ENCODE data around the gene ABHD8. TPM values are rescaled to one million over a fixed set of nuclear protein-coding genes. Genes with fewer than 3 reads are reported as not detected.
A peak's percentile ranks its signal among the peaks of the same experiment; 100 is the strongest.

The ABHD8 gene
- total RNA-seq, 1 donor from 2014 or later: 12.2 TPM

- intact Hi-C loops (cut with DNase I): no loop called here
- DNase-seq (no peak), ATAC-seq (ENCODE audit: poor library complexity) (no peak)
Observed at GRCh38 chr19:17256130-17256529, 47.1 kb downstream of the ABHD8 start.

GRCh38 chr19:17255150-17255621, 48.0 kb downstream of the ABHD8 start:
- intact Hi-C loops (cut with DNase I): no loop called here
- DNase-seq: no peak
- ATAC-seq (ENCODE audit: poor library complexity): no peak

GRCh38 chr19:17254636-17255035, 48.6 kb downstream of the ABHD8 start:
- intact Hi-C loops (cut with DNase I): no loop called here
- DNase-seq (no peak), ATAC-seq (ENCODE audit: poor library complexity) (no peak)

- intact Hi-C loops (cut with DNase I): no loop called here
- DNase-seq (no peak), ATAC-seq (ENCODE audit: poor library complexity) (no peak)
Observed at GRCh38 chr19:17249887-17250548, 53.2 kb downstream of the ABHD8 start.

- no peak for ATAC-seq (ENCODE audit: poor library complexity)
- intact Hi-C loops (cut with DNase I): no loop called here
- DNase-seq: no peak
Observed at GRCh38 chr19:17248011-17248776, 55.0 kb downstream of the ABHD8 start.

- ATAC-seq (ENCODE audit: poor library complexity): peak; percentile 0
- intact Hi-C loops (cut with DNase I): no loop called here
- no peak for DNase-seq
Observed at GRCh38 chr19:17246681-17247425, 56.4 kb downstream of the ABHD8 start.

GRCh38 chr19:17245535-17245984, 57.7 kb downstream of the ABHD8 start, which contains the start of gene NR2F6:
Gene NR2F6 (minus strand): TSS chr19:17245919. CDS start chr19:17245220, 699 bp downstream.
- ATAC-seq (ENCODE audit: poor library complexity) (no peak), DNase-seq (no peak)
- intact Hi-C loops (cut with DNase I): no loop called here

- intact Hi-C loops (cut with DNase I): no loop called here
- peak; percentile 67 for DNase-seq
- no peak for ATAC-seq (ENCODE audit: poor library complexity)
Observed at GRCh38 chr19:17244618-17245534, 58.3 kb downstream of the ABHD8 start.

GRCh38 chr19:17243830-17244617, 59.2 kb downstream of the ABHD8 start:
- DNase-seq (peak; percentile 80), ATAC-seq (ENCODE audit: poor library complexity) (peak; percentile 32)
- intact Hi-C loops (cut with DNase I): no loop called here

- intact Hi-C loops (cut with DNase I): no loop called here
- ATAC-seq (ENCODE audit: poor library complexity) (no peak), DNase-seq (no peak)
Observed at GRCh38 chr19:17243211-17243829, 59.9 kb downstream of the ABHD8 start.

- no peak for ATAC-seq (ENCODE audit: poor library complexity)
- intact Hi-C loops (cut with DNase I): no loop called here
- DNase-seq: no peak
Observed at GRCh38 chr19:17242431-17243208, 60.6 kb downstream of the ABHD8 start.

Other genes starting within 250 kb of the ABHD8 start
- gene HAUS8, start 228.0 kb downstream of the ABHD8 start, total RNA-seq: 4.5 TPM
- gene MYO9B, start 227.6 kb downstream of the ABHD8 start, total RNA-seq: 32.4 TPM
- gene USE1, start 88.1 kb downstream of the ABHD8 start, total RNA-seq: 30.7 TPM
- gene OCEL1, start 77.2 kb downstream of the ABHD8 start, total RNA-seq: 22.4 TPM
- gene NR2F6, start 57.5 kb downstream of the ABHD8 start, total RNA-seq: 77.3 TPM
- 7.9 TPM for gene USHBP1, start 38.7 kb downstream of the ABHD8 start, total RNA-seq
- gene BABAM1, start 36.0 kb downstream of the ABHD8 start, total RNA-seq: 77.9 TPM
- gene ANKLE1, start 21.5 kb downstream of the ABHD8 start, total RNA-seq: 0.13 TPM
- gene MRPL34, start 2.4 kb upstream of the ABHD8 start, total RNA-seq: 224 TPM
- 27.4 TPM for gene DDA1, start 6.1 kb upstream of the ABHD8 start, total RNA-seq
- gene ANO8, start 31.4 kb upstream of the ABHD8 start, total RNA-seq: 8.3 TPM
- 9.3 TPM for gene GTPBP3, start 34.1 kb upstream of the ABHD8 start, total RNA-seq
- gene PLVAP, start 73.9 kb upstream of the ABHD8 start, total RNA-seq: 18.1 TPM
- not detected for gene CCDC194, start 90.8 kb upstream of the ABHD8 start, total RNA-seq
- 46.5 TPM for gene BST2, start 102.2 kb upstream of the ABHD8 start, total RNA-seq
- gene MVB12A, start 116.6 kb upstream of the ABHD8 start, total RNA-seq: 20.3 TPM
- gene TMEM221, start 145.2 kb upstream of the ABHD8 start, total RNA-seq: 0.11 TPM
- 0.24 TPM for gene NXNL1, start 157.5 kb upstream of the ABHD8 start, total RNA-seq
- 64.2 TPM for gene SLC27A1, start 167.1 kb upstream of the ABHD8 start, total RNA-seq
- gene PGLS, start 208.2 kb upstream of the ABHD8 start, total RNA-seq: 19.6 TPM

Data from Right ventricle myocardium superior (tissue), 1 donor.